COLO668 (cell line): ENCODE measurements around the gene ISOC1.

Experiments
- DNase-seq: peaks from one replicate; lab custom pipeline; 2025; ENCODE audit not compliant: unreplicated experiment; lab: John Stamatoyannopoulos, UW

ISOC1 gene

DNA sequence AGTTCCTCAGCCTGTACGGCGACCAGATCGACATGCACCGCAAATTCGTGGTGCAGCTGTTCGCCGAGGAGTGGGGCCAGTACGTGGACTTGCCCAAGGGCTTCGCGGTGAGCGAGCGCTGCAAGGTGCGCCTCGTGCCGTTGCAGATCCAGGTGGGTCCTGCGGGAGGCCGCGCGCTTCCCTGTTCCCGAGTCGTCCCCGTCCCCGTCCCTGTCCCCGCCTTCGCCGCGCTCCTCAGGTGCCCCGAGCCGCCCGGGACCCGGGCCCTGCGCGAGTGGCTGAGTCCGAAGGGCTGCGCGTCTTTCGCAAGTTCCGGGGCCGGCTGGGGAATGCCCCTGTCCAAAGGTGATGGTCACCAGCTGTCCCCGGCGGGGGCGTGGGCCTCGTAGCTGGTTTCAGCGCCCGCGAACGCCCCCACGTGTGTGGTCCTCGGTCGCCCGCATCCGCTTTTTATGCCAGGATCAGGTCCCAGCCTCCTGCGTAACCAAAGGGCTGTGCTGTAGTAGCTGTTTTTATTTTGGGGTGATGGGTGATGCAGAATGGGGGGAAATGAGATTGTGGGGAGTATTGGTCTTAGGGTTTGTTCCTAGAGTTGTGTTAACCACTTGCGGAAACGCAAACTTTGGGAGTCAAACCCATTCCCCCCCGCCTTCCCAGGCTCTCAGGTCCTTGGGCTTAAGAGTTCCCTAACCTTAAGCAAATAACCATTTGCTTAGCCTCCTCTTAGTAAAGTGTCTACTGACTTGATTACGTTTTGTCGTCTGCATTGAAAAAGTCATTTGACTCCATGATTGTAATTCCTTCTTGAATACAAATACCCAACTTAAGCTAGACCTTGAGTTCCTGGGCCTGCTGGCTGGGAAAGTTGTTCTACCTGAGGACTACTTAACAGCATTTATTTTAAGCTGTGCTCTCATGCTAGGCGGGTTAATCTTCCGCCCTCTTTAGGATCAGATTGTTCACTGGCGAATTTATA, 663 bp downstream of the ISOC1 start:
- peak; percentile 58 for DNase-seq

DNA sequence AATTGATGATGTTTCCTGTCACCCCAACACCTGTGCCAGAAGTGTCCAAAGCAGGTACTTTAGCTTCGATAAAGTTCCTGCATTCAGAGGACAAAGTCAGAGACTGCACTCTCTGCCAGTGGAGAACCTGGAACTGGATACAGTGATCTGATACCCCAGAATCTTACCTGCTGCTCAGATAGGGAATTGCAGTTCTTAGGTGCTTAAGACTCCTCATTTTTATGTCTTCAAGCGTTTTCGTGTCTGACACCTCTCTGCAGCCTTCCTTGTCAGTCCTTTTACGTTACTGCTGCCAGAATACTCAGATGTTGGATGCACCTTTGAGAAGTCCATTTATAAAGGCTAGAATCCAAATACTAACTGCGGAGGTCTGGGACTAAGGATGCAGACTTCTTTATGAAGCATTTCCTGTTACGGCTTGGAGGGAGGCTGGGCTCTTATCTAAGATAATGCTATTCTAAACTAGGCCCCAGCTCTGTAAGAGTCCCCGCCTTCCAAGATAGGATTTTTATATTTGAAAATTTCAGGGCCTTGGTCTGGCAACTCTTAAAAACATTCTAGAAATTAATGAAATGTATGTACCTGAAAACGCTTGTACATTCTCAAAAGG, 1.9 kb downstream of the ISOC1 start:
- DNase-seq = no peak

DNA sequence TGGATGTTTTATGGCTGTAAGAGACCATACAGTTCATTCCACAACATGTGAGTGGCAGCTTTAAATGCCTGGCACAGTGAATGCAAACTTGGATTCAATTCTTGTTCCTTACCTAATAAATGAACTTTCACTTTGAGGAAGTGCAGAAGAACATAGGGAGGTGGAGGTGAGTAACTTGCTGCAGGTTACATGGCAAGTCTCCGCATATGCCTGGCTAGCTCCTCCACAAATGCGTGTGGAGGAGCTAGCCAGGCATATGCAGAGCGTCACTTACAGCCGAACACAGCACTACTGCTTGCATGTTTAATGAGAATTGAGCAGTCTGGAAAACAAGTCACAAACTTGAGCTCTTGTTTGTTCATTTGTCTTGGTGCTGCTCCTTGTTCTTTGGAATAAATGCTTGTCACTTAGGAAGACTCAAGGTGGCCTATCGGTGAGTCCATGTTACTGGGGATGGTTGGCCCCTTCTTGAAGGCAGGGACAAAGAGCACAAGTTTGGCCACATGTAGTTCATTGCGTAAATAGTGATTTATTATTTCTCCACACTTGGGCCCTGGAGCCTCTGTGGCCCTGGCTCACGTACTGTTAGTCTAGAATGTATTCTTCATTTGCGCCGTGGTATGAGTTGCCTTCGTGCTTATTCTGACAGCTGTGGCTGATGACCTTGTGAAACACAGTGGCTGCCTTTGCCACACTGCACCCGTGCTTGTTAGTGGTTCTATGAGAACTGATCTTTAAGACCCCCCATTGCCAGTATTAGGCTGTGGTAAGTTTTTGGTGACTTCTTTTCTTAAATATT, 3.1 kb downstream of the ISOC1 start:
- DNase-seq = no peak

DNA sequence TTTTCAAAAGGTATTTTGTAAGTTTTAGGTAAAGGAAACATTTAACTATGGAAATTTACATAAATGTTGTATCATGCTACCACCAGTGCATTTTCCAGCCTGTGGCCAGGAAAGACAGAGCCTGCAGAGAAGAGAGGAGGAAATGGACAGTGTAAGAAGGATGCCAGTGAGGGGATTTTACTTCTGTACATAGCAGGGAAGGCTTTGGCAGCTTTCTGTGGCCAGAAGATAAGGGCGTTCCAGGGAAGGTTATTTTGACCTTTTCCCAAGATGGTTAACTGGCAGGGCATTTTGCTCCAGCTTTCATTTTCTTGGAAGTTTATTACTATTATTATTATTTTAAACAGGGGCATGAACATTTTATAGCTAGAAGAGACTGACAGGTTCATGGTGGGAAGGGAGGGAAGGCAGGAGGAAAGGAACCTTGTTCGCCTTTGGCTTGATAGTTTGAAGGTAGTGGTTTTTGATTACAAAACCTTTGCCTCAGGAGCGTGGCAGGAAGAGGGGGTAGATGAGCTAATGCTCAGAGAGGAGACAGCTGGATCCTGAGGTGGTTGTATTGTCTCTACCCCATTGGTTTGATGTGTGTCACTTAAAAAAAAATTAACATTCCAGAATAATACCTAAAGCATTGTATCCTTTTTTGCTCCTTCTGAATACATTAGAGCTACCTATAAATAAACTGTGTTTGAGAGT, 4.1 kb downstream of the ISOC1 start:
- no peak for DNase-seq

DNA sequence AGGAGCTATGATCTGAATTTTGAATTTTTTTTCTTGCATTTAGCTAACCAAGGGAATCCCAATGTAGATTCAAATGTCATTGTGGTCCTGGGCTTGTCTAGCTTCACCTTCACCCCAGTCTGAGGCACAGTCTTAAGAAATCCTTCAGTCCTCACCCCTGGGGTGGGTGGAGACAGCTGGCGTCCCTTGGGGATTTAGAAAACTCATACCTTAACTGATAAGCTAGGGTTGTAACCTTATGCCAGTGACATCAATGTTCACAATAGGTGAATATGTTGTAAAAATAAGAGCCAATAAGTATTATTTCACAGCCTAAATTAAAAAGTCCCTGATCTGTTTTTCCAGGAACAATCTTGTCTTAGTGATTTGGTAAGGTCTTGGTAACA, 4.6 kb downstream of the ISOC1 start:
- no peak for DNase-seq

DNA sequence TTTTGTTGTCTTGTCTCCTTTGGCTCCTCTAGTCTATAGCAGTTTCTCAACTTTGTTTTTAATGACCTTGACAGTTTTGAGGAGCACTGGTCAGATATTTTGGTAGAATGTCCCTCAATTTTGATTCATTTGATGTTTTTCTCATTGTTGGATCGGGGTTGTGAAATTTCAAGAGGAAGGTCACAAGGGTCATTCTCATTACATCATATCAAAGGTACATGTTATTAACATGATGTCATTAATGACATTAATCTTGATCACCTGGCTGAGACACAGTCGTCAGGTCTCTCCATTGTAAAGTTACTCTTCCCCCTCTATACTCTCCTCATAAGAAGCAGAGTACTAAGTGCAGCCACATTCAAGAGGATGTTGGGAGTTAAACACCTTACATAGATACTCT, 7.2 kb downstream of the ISOC1 start:
- no peak for DNase-seq

DNA sequence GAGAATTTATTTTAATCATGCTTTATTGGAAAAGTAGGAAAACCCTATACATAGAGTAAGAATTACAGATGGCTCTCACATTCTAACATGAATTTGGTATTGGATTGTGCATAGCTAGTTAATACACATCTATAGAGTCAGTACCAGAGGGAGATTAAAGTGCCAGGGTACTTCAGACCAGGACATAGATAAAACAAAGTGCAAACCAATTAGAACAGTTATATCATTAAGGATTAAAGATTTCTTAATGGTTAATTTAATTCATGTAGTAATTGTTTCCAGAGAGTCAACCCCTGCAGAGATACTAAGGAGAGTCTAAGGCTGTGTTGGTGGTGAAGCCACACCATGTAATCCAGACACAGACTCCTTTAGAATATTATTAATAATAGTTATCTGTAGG, 8.8 kb downstream of the ISOC1 start:
- no peak for DNase-seq

DNA sequence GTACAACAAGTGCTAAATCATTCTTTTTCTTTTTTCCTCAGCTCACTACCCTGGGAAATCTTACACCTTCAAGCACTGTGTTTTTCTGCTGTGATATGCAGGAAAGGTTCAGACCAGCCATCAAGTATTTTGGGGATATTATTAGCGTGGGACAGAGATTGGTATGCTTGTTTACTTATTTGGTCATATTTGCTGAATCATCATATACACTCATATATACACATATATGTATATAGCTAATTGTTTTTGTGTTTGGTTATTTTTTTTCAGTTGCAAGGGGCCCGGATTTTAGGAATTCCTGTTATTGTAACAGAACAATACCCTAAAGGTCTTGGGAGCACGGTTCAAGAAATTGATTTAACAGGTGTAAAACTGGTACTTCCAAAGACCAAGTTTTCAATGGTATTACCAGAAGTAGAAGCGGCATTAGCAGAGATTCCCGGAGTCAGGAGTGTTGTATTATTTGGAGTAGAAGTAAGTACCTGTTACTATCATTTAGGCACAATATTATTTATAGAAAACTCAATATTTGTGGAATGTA, 10.4 kb downstream of the ISOC1 start:
- DNase-seq = no peak

DNA sequence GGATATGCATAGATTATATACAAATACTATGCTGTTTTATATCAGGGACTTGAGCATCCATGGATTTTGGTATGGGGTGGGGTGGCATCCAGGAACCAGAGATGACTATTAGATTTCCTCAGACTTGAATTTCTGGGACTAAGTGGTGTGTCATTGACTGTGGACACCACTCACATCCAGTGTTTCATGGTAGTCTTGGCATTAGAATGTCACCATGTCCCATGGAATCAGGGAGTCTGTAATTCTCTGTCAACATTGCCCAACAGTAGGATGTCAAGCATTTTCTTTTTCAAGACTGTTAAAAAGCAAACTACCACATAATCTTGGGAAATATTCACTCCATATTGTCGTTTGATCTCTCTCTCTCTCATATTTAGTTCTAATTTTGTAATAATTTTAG, 13.1 kb downstream of the ISOC1 start:
- DNase-seq = no peak

DNA sequence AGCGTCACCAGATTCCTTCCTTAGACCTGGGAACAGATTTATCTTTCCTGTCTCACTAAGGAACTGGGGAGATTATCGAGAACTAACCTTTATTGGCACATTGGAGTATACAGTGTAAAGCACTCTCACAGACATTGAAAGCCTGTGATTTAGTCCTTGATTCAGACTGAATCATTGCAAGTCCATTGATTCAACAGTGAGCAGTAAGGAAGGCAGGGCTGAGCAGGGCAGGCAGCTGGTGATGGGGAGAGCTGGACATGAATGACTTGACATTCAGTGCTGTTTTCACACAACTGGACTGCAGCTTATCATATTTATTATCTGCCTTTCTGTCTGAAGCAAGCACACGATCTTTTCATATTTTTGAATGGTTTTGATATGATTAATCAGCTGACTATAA, 16.2 kb downstream of the ISOC1 start:
- DNase-seq = no peak

DNA sequence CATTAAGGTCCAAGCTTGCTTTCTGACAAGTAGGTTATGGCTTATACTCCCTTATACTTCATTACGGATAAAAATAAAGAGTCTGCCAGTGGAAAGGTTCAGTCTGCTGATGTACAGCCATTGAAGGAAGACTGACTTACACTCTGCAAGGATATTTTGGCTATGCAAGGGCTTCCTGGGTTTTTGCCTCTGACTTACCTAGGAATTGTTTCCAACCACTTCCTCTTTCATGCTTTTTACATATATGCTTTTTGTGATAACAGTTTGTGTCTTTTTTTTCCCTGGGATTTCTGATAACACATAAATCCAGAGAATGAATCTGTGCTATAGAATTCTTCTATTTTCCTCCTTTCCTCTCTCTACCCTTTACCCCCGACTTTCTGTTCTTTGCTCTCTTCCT, 16.8 kb downstream of the ISOC1 start:
- DNase-seq = no peak

DNA sequence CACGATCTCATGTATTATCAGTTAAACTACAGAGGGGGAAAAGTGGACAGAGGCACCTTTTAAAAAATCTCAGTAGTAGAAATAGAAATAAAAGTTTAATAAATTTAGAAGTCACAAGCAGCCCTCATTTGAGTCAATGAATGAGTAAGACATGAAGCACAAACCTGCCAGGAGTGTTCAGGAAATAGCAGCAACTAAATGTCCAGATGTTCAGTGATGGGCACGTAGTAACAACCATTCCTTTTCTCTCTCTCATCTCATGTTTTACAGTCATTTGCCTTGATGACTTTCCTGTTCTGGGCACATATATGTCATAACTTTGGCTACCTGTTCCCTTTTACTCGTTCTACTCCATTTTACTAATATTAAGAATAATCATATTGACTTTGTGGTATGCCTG, 17.7 kb downstream of the ISOC1 start:
- DNase-seq = no peak

DNA sequence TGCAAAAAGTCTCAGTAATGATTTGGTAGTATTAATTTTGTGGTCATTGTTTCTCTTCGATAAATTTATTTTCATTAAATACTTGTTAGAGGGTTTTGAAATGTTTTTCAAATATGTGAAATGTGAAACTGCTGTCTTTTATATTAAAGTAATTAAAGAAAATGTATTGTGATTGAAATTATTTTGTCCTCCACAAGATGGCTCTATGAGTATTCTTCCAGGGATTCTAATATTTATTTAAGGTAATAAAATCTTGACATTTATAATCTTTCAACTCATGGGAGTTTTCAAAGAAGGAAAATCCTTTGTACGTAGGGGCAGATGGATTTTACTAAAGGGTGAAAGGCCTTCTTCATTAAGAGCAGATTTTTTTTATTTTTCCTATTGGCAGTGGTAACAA, 19.3 kb downstream of the ISOC1 start:
- no peak for DNase-seq

DNA sequence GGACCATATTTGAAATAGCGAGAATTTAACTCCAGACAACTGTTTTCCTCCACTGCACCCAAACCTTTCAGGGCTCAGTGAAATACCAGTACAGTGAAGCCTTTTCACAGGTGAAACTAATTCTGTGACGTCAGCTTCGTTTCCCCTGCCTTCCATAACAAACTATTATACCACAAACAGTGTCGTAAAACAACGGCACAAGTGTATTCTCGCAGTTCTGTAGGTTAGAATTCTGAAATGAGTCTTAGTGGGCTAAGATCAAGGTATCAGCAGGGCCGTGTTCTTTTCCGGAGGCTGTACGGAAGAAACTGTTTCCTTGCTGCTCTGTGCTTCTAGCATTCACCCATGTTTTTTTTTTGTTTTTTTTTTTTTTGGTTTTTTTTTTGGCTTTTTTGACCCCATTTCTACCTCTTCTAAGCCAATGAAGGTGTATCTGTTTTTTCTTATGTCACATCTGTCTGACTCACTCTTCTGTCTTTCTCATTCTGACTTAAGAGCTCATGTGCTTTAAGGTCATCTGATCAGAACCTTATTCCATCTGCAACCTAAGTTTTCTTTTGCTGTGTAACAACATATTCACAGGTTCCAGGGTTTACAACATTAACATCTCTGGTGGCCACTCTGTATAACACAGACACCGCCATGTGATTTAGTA, 20.1 kb downstream of the ISOC1 start:
- DNase-seq = no peak

DNA sequence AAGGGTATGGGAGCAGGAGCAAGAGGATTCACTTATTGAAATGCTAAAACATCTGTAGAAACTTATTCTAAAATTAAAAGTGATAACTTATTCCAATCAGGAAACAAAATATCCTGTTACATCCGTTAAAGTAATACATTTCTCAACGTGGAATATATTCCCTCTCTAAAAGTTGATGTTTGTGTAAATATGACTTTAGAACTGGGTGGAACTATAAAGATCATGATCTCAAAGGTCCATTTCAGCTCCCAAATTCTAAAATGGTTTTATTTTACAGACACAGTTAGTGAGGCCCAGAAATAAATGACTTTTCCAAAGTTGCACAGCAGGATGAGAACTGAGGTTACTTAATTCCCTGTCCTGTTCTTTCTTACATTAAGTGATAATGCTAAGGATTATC, 21.1 kb downstream of the ISOC1 start:
- no peak for DNase-seq

DNA sequence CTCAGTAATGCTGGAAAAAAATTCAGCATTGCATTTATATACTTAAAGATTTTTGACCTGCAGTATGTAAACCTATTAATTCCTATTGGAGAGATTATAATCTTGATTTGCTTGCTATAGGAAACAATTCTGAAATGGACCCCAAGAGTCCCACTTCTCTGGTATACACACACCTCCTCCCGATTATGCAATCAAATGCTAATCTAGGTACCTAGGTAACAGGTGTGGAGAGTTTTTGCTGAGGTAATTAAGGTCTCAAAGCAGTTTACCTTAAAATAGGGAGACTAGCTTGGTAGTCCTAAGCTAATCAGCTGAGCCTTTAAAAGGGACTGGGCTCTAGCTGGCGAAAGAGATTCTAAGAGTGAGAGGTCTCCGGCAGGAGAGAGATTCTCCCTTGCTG, 22.2 kb downstream of the ISOC1 start:
- no peak for DNase-seq

DNA sequence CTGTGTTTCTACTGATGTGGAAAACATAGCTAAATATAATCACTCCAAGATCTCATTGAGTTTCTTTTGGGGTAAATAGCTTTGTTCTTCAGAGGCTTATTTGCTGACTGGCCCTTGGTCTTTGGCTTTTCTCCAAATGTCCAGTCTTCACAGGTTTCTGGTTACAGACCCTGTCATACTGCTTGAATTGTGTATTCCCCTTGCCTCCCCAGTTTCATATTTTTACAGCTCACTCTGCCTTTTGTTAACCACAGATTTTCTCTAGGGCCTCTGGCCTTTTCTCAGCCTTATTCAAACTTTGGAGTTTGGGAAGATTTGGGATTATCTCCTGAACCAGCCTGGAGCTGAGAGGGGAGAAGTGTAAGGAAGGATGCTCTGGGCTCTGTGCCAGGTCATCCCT, 23.9 kb downstream of the ISOC1 start:
- DNase-seq = no peak

DNA sequence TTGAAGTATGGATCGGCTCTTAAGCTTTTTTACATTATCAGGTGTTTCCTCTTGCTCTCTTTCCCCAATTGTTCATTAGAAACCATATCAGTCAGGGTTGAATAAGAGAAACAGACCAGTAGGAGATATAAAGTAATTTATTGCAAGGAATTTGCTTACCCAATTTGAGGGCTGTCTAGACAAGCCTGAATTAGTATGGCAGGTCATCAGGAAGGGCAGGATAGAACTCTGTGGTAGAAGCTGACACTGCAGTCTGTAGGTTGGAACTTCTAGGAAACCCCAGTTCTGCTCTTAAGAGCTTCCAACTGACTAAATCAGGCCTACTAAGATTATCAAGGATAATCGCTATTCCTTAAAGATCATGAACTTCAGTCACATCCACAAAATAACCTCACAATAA, 24.3 kb downstream of the ISOC1 start:
- DNase-seq = no peak

DNA sequence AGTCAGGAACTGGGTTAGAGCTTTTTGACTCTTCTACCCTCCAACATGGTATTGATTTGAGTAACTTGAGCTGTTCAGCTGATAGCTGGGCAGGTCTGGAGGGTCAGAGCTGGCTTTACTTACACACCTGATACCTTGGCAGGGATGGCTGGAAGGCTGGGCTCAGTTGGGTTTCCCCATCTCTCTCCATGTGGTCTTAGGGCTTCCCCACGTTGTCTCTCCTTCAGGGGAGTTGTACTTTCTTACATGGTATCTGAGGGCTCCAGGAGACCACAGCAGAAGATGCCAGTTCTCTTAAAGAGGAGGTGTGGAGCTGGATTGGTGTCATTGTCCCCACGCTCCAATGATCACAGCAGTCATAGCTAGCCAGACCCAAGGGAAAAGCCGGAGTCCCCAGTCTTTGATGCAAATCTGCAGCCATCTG, 25.6 kb downstream of the ISOC1 start:
- no peak for DNase-seq

DNA sequence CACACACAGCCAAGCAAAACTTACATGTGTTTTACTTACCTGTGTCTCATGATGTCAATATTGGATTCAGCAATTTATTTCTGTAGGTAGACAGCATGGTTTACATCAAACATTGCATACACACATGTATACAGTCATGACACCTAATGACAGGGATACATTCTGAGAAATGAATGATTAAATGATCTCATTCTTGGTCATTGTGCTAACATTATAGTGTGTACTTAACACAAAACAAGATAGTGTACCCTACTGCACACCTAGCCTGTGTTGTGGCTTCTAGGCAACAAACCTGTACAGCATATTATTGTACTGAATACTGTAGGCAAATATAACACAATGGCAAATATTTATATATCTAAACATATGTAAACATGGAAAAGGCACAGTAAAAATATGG, 28.0 kb downstream of the ISOC1 start:
- no peak for DNase-seq
